HCT116 (cell line): ENCODE results near the gene AGBL3. TPM values are rescaled to one million over a fixed set of nuclear protein-coding genes. Genes with fewer than 3 reads are reported as not detected.
"Not testable (repeated sequence)": the region's sequence is repeated elsewhere in the genome, so short reads cannot be mapped to it uniquely, and the experiment has no call there.

Source experiments
- ATAC-seq: fragments of 200-7000 bp; cut with Tn5 transposase; 2 replicates; pipeline ENCODE4 v1.9.1; 2020; ENCODE audit warnings: mild to moderate bottlenecking, moderate library complexity
- BruUV-seq: library from RNA; stranded (reverse); fragments of 400-500 nt; replicated peaks from 2 replicates; lab custom pipeline; 2021; lab: Mats Ljungman, UMichigan
- CTCF ChIA-PET: fragments of 300-600 bp; sonication (Branson Sonifier 250); formaldehyde crosslinking; loops from one replicate; lab custom pipeline; 2021; ENCODE audit warnings: antibody characterized with exemption; lab: Charles Lee
- POLR2A ChIA-PET: fragments of 300-600, 350-600 bp; sonication (Branson Sonifier 250); formaldehyde crosslinking; loops from one replicate; lab custom pipeline; 2021; ENCODE audit warnings: antibody characterized with exemption; lab: Charles Lee
- RAD21 ChIA-PET, 2 experiments: fragments of 300-600 bp; sonication (Branson Sonifier 250); formaldehyde crosslinking; loops; one replicate each; lab custom pipeline; 2023; ENCODE audit warnings: low total read pairs in 2 of 2; ENCODE audit not compliant: uncharacterized antibody in 2 of 2, unreplicated experiment in 2 of 2, low non-redundant PET in 1 of 2; lab: Charles Lee
- DNase-seq: peaks from one replicate; pipeline ENCODE4 v3.0.0-alpha.2; 2010; ENCODE audit warnings: low read depth, low spot score
- H2AFZ ChIP-seq: fragments of 200-600 bp; shearing (Covaris generic), sonication (generic); 2 replicates; pipeline ENCODE4 v1.6.1; 2017; ENCODE audit warnings: low read depth, mixed run types, mixed read lengths, antibody characterized with exemption, low read length; ENCODE audit not compliant: poor library complexity, severe bottlenecking
- H3K27ac ChIP-seq: 2 replicates; pipeline ENCODE4 v1.5.1; 2012; ENCODE audit warnings: low read depth, low read length
- H3K27me3 ChIP-seq: fragments of 200-600 bp; sonication (generic); 2 replicates; pipeline ENCODE4 v1.6.1; 2016; ENCODE audit warnings: mixed run types, low read length, mixed read lengths; ENCODE audit not compliant: insufficient read depth
- H3K36me3 ChIP-seq, 2 experiments: fragments of 200-500 bp in 1 of 2; fragments of 200-600 bp in 1 of 2; sonication (Bioruptor generic) in 1 of 2; sonication (generic) in 1 of 2; 2 replicates each; pipeline versions ENCODE4 v1.5.1 to v1.6.1; 2014 to 2016; ENCODE audit warnings: low read length in 2 of 2, inconsistent platforms in 1 of 2, mixed read lengths in 1 of 2, mixed run types in 1 of 2; ENCODE audit not compliant: insufficient read depth in 2 of 2, control insufficient read depth in 1 of 2
- H3K4me1 ChIP-seq, 2 experiments: fragments of 200-600 bp in 1 of 2; sonication (generic) in 1 of 2; 2 replicates each; pipeline versions ENCODE4 v1.5.1 to v1.6.1; 2012 to 2017; ENCODE audit warnings: low read length in 2 of 2, inconsistent platforms in 1 of 2, mild to moderate bottlenecking in 1 of 2, mixed read lengths in 1 of 2, mixed run types in 1 of 2, moderate library complexity in 1 of 2; ENCODE audit not compliant: insufficient read depth in 2 of 2, control insufficient read depth in 1 of 2
- H3K4me2 ChIP-seq: fragments of 200-600 bp; sonication (generic); 2 replicates; pipeline ENCODE4 v1.6.1; 2017; ENCODE audit warnings: mixed run types, low read length, mixed read lengths
- H3K4me3 ChIP-seq, 2 experiments: fragments of 200-600 bp in 1 of 2; sonication (generic) in 1 of 2; replicated peaks in 1 of 2; 2 replicates each; pipeline ENCODE4 v1.5.1; 2011 to 2016; ENCODE audit warnings: low read length in 2 of 2, control low read depth in 1 of 2, low read depth in 1 of 2, mild to moderate bottlenecking in 1 of 2, mixed read lengths in 1 of 2, mixed run types in 1 of 2
- H3K79me2 ChIP-seq: fragments of 200-600 bp; sonication (generic); 2 replicates; pipeline ENCODE4 v1.6.1; 2017; ENCODE audit warnings: mild to moderate bottlenecking, mixed run types, low read length, moderate library complexity, mixed read lengths; ENCODE audit not compliant: insufficient read depth
- H3K9ac ChIP-seq: fragments of 200-600 bp; sonication (generic); 2 replicates; pipeline ENCODE4 v1.6.1; 2016; ENCODE audit warnings: low read length, mixed read lengths
- H3K9me2 ChIP-seq: fragments of 200-600 bp; sonication (generic), shearing (Covaris generic); 2 replicates; pipeline ENCODE4 v1.6.1; 2017; ENCODE audit warnings: mixed run types, mild to moderate bottlenecking, moderate library complexity; ENCODE audit not compliant: insufficient read depth
- H3K9me3 ChIP-seq, 2 experiments: fragments of 200-500 bp in 1 of 2; fragments of 200-600 bp in 1 of 2; sonication (Bioruptor generic) in 1 of 2; sonication (generic) in 1 of 2; 2 replicates each; pipeline ENCODE4 v1.6.1; 2014 to 2017; ENCODE audit warnings: low read length in 2 of 2, mixed read lengths in 2 of 2, inconsistent platforms in 1 of 2, low read depth in 1 of 2, mild to moderate bottlenecking in 1 of 2, mixed run types in 1 of 2, moderate library complexity in 1 of 2; ENCODE audit not compliant: control insufficient read depth in 1 of 2, insufficient read depth in 1 of 2
- H4K20me1 ChIP-seq: fragments of 200-600 bp; sonication (generic), shearing (Covaris generic); 2 replicates; pipeline ENCODE4 v1.6.1; 2017; ENCODE audit warnings: mixed run types, mild to moderate bottlenecking, moderate library complexity; ENCODE audit not compliant: insufficient read depth
- REST ChIP-seq: IDR thresholded peaks from 2 replicates; pipeline ENCODE4 v1.6.1; 2012; ENCODE audit warnings: low read depth
- intact Hi-C: fragments of 100-400 bp; cut with micrococcal nuclease; formaldehyde crosslinking; loops from 2 replicates; pipeline ENCODE4 v1.10.0; 2022
- total RNA-seq: library from RNA; stranded (reverse); gene quantifications from one replicate; pipeline ENCODE4 v1.2.1, GENCODE V29; 2021; ENCODE audit not compliant: unreplicated experiment

Gene AGBL3
- total RNA-seq, 1 experiment from 2014 or later: 1.9 TPM

GRCh38 chr7:135170274-135170997, 184.1 kb downstream of the AGBL3 start, which contains the start of gene CYREN (continued):
- TF ChIP-seq REST: no peak

- Histone ChIP-seq H3K36me3 (peaks cover 7 to 26% of the 10 kb centered on the region in 2 experiments; a peak in 2 of 4 replicates), H3K79me2 (peaks cover 29% of the 10 kb centered on the region), H3K27ac (peak overlapping the region; percentile 92), H3K4me2 (peak overlapping the region; percentile 98), H3K4me1 (peaks cover 0 to 18% of the 10 kb centered on the region in 2 experiments; a peak in 2 of 4 replicates), H3K4me3 (peak overlapping the region; percentile 81 to 83), H3K9ac (peak overlapping the region; percentile 93)
- ATAC-seq, intact Hi-C loops, H2AFZ ChIP-seq, H4K20me1 ChIP-seq, DNase-seq, H3K27me3 ChIP-seq, H3K9me2 ChIP-seq, H3K9me3 ChIP-seq: not testable (repeated sequence)
- ChIA-PET POLR2A (interaction anchor here (0.9 kb wide), 1 partner anchor 9 kb away, joined by 3 read pairs; no protein-coding TSS in a partner anchor), RAD21 (interaction anchor here in 1 of 2 experiments (0.6 kb wide), 1 partner anchor 485 kb away, joined by 3 read pairs; no protein-coding TSS in a partner anchor), CTCF (interaction anchor here (0.6 kb wide), 1 partner anchor 64 kb away, joined by 4 read pairs; no protein-coding TSS in a partner anchor)
- BruUV-seq: TSS peak; percentile 87
Measured at GRCh38 chr7:135170998-135171481, 184.7 kb downstream of the AGBL3 start.

GRCh38 chr7:135171581-135172291, 185.4 kb downstream of the AGBL3 start:
- H3K9ac ChIP-seq, H3K27me3 ChIP-seq, H3K9me3 ChIP-seq, BruUV-seq, CTCF ChIA-PET, DNase-seq, H2AFZ ChIP-seq, RAD21 ChIA-PET, ATAC-seq, H4K20me1 ChIP-seq, H3K9me2 ChIP-seq, POLR2A ChIA-PET, intact Hi-C loops, H3K4me3 ChIP-seq: not testable (repeated sequence)
- Histone ChIP-seq H3K4me1 (peaks cover 0 to 22% of the 10 kb centered on the region in 2 experiments; a peak in 2 of 4 replicates), H3K4me2 (peak overlapping the region; percentile 98), H3K27ac (peak overlapping the region; percentile 92; the same call in 1 of the 2 replicates), H3K79me2 (peaks cover 29% of the 10 kb centered on the region), H3K36me3 (peaks cover 7 to 21% of the 10 kb centered on the region in 2 experiments; a peak in 2 of 4 replicates)

GRCh38 chr7:135173916-135174315, 187.6 kb downstream of the AGBL3 start:
- H3K27me3 ChIP-seq, H3K9ac ChIP-seq, H4K20me1 ChIP-seq, H3K36me3 ChIP-seq, H3K9me2 ChIP-seq, BruUV-seq, intact Hi-C loops, CTCF ChIA-PET, H3K9me3 ChIP-seq, DNase-seq, ATAC-seq, H3K4me3 ChIP-seq, RAD21 ChIA-PET, POLR2A ChIA-PET, H3K4me2 ChIP-seq, H3K27ac ChIP-seq, H2AFZ ChIP-seq: not testable (repeated sequence)
- Histone ChIP-seq H3K4me1 (peaks cover 8 to 30% of the 10 kb centered on the region in 2 experiments), H3K79me2 (peaks cover 14% of the 10 kb centered on the region)
